IPS-15b (cell line): ENCODE results near the gene SNAPC2.

Experiments
- H3K27me3 ChIP-seq: one replicate; pipeline ENCODE4 v1.6.1; 2013; ENCODE audit warnings: low read length; ENCODE audit not compliant: control insufficient read depth, insufficient read depth
- H3K36me3 ChIP-seq: one replicate; pipeline ENCODE4 v1.6.1; 2013; ENCODE audit warnings: low read length; ENCODE audit not compliant: control insufficient read depth, insufficient read depth
- H3K4me1 ChIP-seq: one replicate; pipeline ENCODE4 v1.6.1; 2013; ENCODE audit warnings: mild to moderate bottlenecking, low read length; ENCODE audit not compliant: control insufficient read depth, insufficient read depth
- H3K4me3 ChIP-seq: one replicate; pipeline ENCODE4 v1.5.1; 2013; ENCODE audit warnings: low read depth, low read length
- H3K9ac ChIP-seq: one replicate; pipeline ENCODE4 v1.6.1; 2013; ENCODE audit warnings: low read depth, mild to moderate bottlenecking, low read length
- H3K9me3 ChIP-seq: one replicate; pipeline ENCODE4 v1.6.1; 2013; ENCODE audit warnings: mild to moderate bottlenecking, low read length; ENCODE audit not compliant: control insufficient read depth, insufficient read depth

SNAPC2 gene

DNA sequence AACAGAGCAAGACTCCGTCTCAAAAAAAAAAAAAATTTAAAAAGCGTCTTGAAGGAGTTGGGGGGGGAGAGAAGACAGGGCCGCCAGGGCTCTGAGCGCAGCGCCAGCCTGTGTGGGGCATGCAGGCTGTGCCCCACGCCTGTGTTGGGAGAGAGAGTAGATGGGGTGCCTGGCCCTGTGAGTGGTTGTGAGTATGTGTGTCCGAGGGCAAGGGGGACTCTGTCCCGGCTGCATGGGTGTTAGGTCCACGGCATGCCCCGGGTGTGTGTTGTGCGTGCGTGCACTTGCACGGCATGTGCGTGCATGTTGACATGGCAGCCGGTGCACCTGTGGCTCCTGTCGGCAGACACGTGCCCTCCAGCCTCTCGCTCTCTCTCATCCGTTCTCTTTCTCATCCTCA is 13.0 kb upstream of the SNAPC2 start:
- no peaks in the 10 kb centered on the region for H3K27me3 ChIP-seq
- H3K36me3 ChIP-seq = peaks cover 26% of the 10 kb centered on the region
- peaks cover 2% of the 10 kb centered on the region for H3K4me1 ChIP-seq
- no peak overlapping the region for H3K4me3 ChIP-seq
- H3K9me3 ChIP-seq = no peaks in the 10 kb centered on the region
- no peak overlapping the region for H3K9ac ChIP-seq

DNA sequence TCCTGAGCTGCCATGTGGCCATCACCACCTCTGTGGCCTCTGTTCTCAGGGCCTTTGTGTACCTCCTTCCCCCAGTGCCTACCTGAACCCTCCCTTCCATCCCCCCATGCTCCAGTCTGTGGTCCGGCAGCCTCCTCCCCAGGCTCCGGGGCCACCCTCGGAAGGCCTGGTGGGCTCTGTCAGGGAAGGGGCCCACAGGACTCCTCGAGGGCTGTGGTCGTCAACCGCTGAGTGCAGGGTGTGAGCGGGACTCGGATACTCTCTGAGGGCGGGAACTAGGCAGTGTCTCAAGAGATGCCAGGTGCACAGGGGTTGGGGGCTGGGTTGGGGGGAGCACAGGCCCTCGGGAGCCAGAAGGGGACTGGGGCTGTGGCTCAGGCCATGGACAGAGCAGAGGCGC is 12.6 kb upstream of the SNAPC2 start:
- Histone ChIP-seq H3K9ac (no peak overlapping the region), H3K4me1 (peaks cover 2% of the 10 kb centered on the region), H3K27me3 (no peaks in the 10 kb centered on the region), H3K4me3 (no peak overlapping the region), H3K36me3 (peaks cover 28% of the 10 kb centered on the region), H3K9me3 (no peaks in the 10 kb centered on the region)

DNA sequence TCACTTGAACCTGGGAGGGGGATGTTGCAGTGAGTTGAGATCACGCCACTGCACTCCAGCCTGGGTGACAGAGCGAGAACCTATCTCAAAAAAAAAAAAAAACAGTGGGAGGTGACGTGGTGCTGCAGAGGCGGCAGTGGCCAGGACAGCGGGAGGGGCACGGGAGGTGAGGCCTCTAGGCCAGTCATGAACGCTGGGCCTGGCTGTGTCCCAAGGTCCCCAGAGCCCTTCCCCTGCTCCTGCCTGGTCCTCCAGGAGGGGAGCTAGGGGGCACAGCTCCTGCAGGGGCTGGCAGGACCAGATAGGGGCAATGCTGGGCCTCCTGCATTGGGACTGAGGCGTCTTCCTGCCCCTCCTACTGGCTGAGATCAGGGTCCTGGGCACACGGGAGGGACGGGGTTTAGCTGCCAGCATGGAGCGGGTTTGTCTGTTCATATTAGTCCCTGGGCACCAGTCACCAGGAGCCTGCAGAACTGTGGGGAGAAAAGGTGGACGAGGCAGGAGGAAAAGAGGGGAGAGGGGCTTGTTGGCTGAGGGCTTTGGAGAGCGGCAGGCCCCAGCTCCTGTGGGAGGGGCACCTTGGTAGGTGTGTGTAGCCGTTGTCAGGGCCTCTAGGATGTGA is 11.9 kb upstream of the SNAPC2 start:
- Histone ChIP-seq H3K9me3 (no peaks in the 10 kb centered on the region), H3K36me3 (peaks cover 28% of the 10 kb centered on the region), H3K4me3 (no peak overlapping the region), H3K4me1 (peaks cover 2% of the 10 kb centered on the region), H3K27me3 (no peaks in the 10 kb centered on the region), H3K9ac (no peak overlapping the region)

- Histone ChIP-seq H3K27me3 (no peaks in the 10 kb centered on the region), H3K9ac (no peak overlapping the region), H3K9me3 (no peaks in the 10 kb centered on the region), H3K36me3 (peaks cover 28% of the 10 kb centered on the region), H3K4me3 (no peak overlapping the region), H3K4me1 (peaks cover 2% of the 10 kb centered on the region)
Observed at GRCh38 chr19:7908742-7909461, 11.2 kb upstream of the SNAPC2 start.

DNA sequence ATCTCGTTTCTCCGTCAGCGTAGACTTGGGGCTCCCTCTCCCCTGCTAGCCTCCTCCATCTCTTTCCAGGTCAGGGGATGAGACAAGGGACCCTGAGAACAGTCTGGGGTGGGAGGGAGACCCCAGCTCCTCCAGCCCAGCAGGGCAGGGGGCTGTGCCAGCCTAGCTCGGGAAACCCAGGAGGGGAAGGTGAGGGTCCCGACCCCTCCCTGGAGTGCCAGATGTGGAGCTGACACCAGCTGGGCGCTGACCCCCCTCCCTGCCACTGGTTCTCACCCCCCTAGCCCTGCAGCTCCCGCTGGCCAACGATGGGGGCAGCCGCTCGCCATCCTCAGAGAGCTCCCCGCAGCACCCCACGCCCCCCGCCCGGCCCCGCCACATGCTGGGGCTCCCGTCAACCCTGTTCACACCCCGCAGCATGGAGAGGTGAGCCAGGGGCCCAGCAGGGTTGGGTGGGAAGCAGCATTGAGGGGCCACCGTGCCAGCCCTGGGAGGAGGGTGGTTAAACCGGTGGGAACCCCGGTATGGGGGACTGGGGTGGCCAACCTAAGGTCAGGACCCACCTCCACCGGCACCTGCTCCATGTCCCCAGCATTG is 10.6 kb upstream of the SNAPC2 start:
- Histone ChIP-seq H3K36me3 (peaks cover 28% of the 10 kb centered on the region), H3K4me1 (peaks cover 2% of the 10 kb centered on the region), H3K9ac (no peak overlapping the region), H3K4me3 (no peak overlapping the region), H3K9me3 (no peaks in the 10 kb centered on the region), H3K27me3 (peaks cover under 1% of the 10 kb centered on the region)

DNA sequence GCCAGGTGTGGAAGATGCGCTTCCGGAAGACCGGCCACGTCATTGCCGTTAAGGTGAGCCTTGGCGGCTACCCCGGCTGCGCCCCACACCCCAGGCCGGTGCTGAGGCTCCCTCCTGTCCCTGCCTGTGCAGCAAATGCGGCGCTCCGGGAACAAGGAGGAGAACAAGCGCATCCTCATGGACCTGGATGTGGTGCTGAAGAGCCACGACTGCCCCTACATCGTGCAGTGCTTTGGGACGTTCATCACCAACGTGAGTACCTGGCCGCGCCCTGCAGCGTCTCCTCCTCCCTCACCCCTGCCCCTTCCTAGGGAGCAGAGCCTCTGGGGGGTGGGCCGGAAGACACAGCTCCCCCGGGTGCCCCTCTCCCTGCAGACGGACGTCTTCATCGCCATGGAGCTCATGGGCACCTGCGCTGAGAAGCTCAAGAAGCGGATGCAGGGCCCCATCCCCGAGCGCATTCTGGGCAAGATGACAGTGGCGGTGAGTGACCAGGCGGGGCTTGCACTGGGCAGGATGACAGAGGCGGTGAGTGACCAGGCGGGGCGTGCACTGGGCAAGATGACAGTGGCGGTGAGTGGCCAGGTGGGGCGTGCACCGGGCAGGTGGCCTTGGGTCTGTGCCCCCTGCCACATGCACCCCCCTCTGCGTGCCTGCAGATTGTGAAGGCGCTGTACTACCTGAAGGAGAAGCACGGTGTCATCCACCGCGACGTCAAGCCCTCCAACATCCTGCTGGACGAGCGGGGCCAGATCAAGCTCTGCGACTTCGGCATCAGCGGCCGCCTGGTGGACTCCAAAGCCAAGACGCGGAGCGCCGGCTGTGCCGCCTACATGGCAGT is 9.6 kb upstream of the SNAPC2 start:
- Histone ChIP-seq H3K4me3 (no peak overlapping the region), H3K36me3 (peaks cover 27% of the 10 kb centered on the region), H3K9ac (no peak overlapping the region), H3K4me1 (no peaks in the 10 kb centered on the region), H3K27me3 (peaks cover 8% of the 10 kb centered on the region), H3K9me3 (no peaks in the 10 kb centered on the region)

DNA sequence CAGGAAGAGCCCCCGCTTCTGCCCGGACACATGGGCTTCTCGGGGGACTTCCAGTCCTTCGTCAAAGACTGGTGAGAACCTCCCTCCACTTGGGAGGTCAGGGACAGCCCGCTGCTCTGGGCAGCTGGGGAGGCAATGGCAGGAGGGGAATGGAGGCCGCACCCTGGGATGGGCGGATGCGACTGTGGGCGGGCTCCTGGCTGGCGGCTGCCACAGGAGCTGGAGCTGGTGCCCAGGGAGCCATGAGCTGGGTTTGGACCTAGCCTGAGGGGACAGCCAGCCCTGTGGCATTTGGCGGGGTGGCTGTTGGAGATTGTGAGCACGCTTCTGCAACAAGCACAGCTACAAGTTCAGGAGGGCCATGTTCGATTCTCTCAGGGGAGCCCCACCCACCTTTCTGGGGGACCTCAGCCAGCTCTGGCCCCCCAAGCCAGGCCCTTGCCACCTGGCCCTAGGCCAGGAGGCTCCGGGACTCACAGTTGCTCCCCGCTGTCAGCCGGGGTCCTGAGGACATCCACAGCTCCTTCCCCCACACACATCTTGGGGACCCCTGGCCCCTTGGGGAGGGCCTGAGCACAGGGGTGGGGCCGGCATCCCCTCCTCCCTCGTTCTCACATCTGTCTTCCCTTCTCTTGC is 8.5 kb upstream of the SNAPC2 start:
- Histone ChIP-seq H3K4me1 (no peaks in the 10 kb centered on the region), H3K9me3 (no peaks in the 10 kb centered on the region), H3K9ac (no peak overlapping the region), H3K4me3 (no peak overlapping the region), H3K36me3 (peaks cover 19% of the 10 kb centered on the region), H3K27me3 (peaks cover 12% of the 10 kb centered on the region)

DNA sequence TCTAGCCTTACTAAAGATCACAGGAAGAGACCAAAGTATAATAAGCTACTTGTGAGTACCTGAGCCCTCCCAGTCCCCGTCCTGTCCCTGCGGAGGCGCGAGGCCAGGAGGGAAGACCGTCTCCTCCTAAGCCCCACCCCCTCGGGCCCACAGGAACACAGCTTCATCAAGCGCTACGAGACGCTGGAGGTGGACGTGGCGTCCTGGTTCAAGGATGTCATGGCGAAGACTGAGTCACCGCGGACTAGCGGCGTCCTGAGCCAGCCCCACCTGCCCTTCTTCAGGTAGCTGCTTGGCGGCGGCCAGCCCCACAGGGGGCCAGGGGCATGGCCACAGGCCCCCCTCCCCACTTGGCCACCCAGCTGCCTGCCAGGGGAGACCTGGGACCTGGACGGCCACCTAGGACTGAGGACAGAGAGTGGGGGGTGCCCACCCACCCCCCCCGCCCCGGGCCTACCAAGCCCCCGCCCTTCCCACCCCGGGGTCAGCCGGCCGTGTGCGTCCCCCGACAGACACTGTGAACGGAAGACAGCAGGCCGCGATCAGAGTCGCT is 7.9 kb upstream of the SNAPC2 start:
- peaks cover 16% of the 10 kb centered on the region for H3K27me3 ChIP-seq
- H3K4me1 ChIP-seq = no peaks in the 10 kb centered on the region
- H3K4me3 ChIP-seq = no peak overlapping the region
- no peaks in the 10 kb centered on the region for H3K9me3 ChIP-seq
- no peak overlapping the region for H3K9ac ChIP-seq
- peaks cover 19% of the 10 kb centered on the region for H3K36me3 ChIP-seq

DNA sequence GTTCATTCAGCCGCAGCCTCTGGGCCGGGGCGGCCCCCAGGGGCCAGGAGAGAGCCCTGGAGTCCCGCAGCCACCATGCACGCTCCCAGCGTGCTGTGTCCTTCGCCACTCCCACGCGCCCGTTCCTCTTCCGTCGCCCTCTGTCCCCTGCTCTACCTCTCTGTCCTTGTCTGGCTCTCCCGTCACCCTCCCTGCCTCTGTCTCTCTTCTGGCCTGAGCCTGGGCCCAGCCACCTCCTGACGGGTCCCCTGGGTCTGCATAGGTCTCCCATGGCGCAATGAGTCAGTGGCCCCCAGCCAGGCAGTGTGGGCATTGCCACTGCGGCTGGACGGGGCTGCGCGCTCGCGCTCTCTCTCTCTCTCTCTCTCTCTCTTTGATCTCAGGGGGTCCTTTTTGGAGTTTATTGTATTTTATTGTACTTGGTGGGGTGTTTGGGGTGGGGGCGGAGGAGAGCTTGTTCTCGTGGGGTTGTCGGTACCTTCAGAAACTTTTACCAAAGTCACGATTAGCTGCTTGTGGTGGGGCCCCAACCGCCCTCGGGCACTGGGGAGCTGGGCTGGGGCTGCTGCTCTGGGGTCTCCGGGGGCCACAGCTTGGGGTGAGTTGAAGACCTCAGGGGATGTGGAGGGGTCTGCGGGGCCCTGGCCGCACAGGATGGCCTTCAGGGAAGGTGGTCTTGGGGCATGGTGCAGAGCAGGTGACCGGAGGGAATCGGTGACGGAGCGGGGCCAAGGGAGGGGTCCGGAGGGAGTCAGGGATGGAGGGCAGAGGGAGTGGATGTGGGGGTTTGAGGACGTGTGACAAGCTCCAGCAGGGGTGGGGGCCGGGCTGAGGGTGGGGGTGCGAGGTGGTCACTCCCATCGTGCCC is 7.2 kb upstream of the SNAPC2 start:
- no peak overlapping the region for H3K4me3 ChIP-seq
- no peaks in the 10 kb centered on the region for H3K9me3 ChIP-seq
- peaks cover 21% of the 10 kb centered on the region for H3K27me3 ChIP-seq
- no peaks in the 10 kb centered on the region for H3K4me1 ChIP-seq
- peaks cover 19% of the 10 kb centered on the region for H3K36me3 ChIP-seq
- H3K9ac ChIP-seq = no peak overlapping the region

DNA sequence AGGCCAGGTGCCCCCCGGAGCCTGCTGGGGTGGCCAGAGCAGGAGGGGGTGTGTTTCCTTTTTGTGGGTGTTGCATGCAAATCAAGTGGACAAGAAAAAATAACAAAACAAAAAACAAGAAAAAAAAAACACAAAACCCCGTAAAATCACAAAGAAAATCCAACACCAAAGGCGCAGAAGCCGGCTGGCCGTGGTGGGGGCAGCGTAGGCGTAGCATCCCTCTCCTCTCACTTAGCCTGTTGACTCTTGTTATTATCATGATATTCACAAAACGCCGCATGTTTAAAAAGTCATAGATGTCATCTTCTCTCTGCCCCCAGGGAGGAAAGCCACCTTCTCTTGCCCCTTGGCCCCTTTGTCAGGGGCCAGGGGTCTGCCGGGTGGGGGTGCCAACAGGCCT is 6.5 kb upstream of the SNAPC2 start:
- Histone ChIP-seq H3K9ac (no peak overlapping the region), H3K36me3 (peaks cover 19% of the 10 kb centered on the region), H3K4me3 (no peak overlapping the region), H3K9me3 (no peaks in the 10 kb centered on the region), H3K4me1 (no peaks in the 10 kb centered on the region), H3K27me3 (peaks cover 28% of the 10 kb centered on the region)
